Measurements from ENCODE around the gene NLRP10. TPM values are rescaled to one million over a fixed set of nuclear protein-coding genes. Genes with fewer than 3 reads are reported as not detected.

The NLRP10 gene
- total RNA-seq, 4 donors from 2014 or later, result not detected

DNA sequence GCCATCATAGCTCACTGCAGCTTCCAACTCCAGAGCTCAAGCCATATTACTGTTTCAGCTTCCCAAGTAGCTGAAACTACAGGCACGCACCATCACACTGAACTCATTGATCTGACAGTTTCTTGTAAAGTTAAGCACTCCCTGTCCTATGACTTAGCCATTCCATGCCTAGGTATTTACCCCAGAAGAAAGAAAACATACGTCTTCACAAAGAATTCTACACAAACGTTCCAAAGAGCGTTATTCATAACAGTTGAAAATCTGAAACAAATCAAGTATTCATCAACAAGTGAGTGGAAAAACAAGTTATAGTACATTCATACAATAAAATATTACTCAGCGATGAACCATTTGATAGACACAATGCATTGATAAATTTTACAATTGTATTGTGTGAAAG is 7.8 kb upstream of the NLRP10 start:
- no peaks in the 10 kb centered on the region for H3K36me3 ChIP-seq
- H3K9me3 ChIP-seq, result no peaks in the 10 kb centered on the region
- DNase-seq (no peak), ATAC-seq (no peak)
- intact Hi-C loops (cut with DNase I; ENCODE audit: low total_unique reads) (no loop called here), in situ Hi-C loops (cut with MboI; ENCODE audit: low sequenced_read_pairs in 4 of 4) (no loop called here)
- no peaks in the 10 kb centered on the region for H3K27me3 ChIP-seq
- no peak for TF ChIP-seq POLR2A (IDR thresholded peaks at IDR 0.05)
- TF ChIP-seq, protein P1, sequence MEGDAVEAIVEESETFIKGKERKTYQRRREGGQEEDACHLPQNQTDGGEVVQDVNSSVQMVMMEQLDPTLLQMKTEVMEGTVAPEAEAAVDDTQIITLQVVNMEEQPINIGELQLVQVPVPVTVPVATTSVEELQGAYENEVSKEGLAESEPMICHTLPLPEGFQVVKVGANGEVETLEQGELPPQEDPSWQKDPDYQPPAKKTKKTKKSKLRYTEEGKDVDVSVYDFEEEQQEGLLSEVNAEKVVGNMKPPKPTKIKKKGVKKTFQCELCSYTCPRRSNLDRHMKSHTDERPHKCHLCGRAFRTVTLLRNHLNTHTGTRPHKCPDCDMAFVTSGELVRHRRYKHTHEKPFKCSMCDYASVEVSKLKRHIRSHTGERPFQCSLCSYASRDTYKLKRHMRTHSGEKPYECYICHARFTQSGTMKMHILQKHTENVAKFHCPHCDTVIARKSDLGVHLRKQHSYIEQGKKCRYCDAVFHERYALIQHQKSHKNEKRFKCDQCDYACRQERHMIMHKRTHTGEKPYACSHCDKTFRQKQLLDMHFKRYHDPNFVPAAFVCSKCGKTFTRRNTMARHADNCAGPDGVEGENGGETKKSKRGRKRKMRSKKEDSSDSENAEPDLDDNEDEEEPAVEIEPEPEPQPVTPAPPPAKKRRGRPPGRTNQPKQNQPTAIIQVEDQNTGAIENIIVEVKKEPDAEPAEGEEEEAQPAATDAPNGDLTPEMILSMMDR (IDR thresholded peaks at IDR 0.05 in 4 of 5, conservative IDR thresholded peaks at IDR 0.05 in 1 of 5), result no peak
- no peak overlapping the region for H3K27ac ChIP-seq
- H3K4me3 ChIP-seq, result no peak overlapping the region
- no peaks in the 10 kb centered on the region for H3K4me1 ChIP-seq

DNA sequence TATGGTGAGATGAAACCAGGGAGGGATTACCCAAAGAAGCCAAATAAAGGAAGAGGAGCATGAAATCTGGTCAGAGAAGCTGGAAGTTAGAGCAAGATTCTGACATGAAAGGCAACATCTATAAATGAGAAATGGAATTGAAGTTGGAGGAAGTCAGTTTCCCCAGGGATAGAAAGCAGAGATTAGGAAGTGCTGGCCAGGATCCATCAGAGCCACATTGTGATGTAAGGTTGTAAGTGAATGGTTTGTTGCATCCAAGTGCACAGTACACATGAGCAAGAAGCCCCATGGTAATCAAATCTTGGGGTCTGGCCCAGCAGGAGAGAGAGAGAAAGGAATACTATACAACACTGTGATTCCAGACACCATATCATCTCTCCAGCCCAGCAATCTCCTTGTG is 6.6 kb upstream of the NLRP10 start:
- DNase-seq, result no peak
- H3K4me1 ChIP-seq, result no peaks in the 10 kb centered on the region
- H3K4me3 ChIP-seq, result no peak overlapping the region
- no peak for ATAC-seq
- H3K9me3 ChIP-seq, result no peaks in the 10 kb centered on the region
- in situ Hi-C loops (cut with MboI; ENCODE audit: low sequenced_read_pairs in 4 of 4) (no loop called here), intact Hi-C loops (cut with DNase I; ENCODE audit: low total_unique reads) (no loop called here)
- no peaks in the 10 kb centered on the region for H3K27me3 ChIP-seq
- H3K27ac ChIP-seq, result no peak overlapping the region
- TF ChIP-seq POLR2A (IDR thresholded peaks at IDR 0.05), result no peak
- TF ChIP-seq, protein P1 (IDR thresholded peaks at IDR 0.05 in 4 of 5, conservative IDR thresholded peaks at IDR 0.05 in 1 of 5), result no peak
- no peaks in the 10 kb centered on the region for H3K36me3 ChIP-seq

DNA sequence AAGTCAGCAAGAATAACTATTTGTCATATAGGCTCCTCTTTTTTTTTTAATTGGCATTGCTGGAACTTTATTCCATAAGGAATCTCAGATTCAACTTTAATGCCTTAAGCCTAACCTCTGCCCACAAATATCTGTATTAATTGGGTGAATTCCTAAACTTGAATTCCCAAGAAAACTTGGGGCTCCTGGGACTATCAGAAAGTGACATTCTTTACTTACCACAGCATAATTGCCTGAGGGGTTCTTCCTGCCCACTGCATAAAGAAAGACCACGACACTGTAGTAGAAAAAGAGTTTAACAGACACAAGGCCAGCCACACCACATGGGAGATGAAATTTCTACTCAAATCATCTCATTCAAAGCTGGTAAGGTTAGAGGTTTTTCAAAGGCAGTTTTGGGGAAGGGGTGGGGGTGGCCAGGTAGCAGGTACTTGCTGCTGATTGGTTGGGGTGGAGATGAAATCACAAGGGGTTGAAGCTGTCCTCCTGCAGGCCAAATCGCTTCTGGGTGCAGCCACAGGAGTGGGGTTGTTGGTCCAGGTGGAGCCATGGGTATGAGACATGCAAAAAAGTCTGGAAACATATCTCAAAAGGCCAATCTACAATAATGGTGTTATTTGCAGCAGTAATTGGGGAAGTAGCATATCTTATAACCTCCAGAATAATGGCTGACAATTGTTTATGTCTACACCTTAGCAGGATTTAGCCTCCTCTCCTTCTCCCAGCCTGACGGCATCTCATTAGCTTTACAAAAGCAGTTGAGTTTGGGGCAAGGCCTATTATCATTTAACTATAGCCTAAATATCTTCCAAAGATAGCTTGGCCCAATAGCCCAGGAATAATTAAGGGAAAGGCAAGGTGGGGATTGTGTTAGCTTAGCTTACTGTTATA is 4.8 kb upstream of the NLRP10 start:
- no peak overlapping the region for H3K4me3 ChIP-seq
- intact Hi-C loops (cut with DNase I; ENCODE audit: low total_unique reads) (no loop called here), in situ Hi-C loops (cut with MboI; ENCODE audit: low sequenced_read_pairs in 4 of 4) (no loop called here)
- H3K27ac ChIP-seq, result no peak overlapping the region
- H3K36me3 ChIP-seq, result no peaks in the 10 kb centered on the region
- H3K27me3 ChIP-seq, result no peaks in the 10 kb centered on the region
- DNase-seq (no peak), ATAC-seq (no peak)
- no peaks in the 10 kb centered on the region for H3K4me1 ChIP-seq
- no peaks in the 10 kb centered on the region for H3K9me3 ChIP-seq
- no peak for TF ChIP-seq POLR2A (IDR thresholded peaks at IDR 0.05)
- TF ChIP-seq, protein P1 (IDR thresholded peaks at IDR 0.05 in 4 of 5, conservative IDR thresholded peaks at IDR 0.05 in 1 of 5), result no peak

DNA sequence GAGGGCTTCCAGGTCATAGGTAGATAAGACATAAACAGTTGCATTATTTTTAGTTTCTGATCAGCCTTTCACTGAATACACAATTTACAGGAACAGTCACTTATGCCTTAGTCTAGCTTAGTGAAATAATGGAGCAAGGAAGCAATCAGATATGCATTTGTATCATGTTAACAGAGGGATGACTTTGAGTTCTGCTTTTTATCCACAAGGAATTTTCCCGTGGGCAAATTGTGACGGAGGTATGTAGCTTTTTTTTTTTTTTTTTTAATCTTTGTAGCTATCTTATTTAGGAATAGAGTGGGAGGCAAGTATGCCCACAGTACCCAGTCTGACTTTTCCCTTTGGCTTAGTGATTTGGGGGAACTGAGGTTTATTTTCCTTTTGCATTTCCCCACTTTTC is 3.4 kb upstream of the NLRP10 start:
- Histone ChIP-seq H3K27me3 (no peaks in the 10 kb centered on the region), H3K4me3 (no peak overlapping the region), H3K36me3 (no peaks in the 10 kb centered on the region), H3K9me3 (no peaks in the 10 kb centered on the region), H3K27ac (no peak overlapping the region), H3K4me1 (no peaks in the 10 kb centered on the region)
- ATAC-seq, result no peak
- intact Hi-C loops (cut with DNase I; ENCODE audit: low total_unique reads), result no loop called here
- in situ Hi-C loops (cut with MboI; ENCODE audit: low sequenced_read_pairs in 4 of 4), result no loop called here
- TF ChIP-seq, protein P1 (IDR thresholded peaks at IDR 0.05 in 4 of 5, conservative IDR thresholded peaks at IDR 0.05 in 1 of 5), result no peak
- TF ChIP-seq POLR2A (IDR thresholded peaks at IDR 0.05), result no peak
- DNase-seq, result no peak
